ENCODE data around the gene EPB41L4B. TPM values are rescaled to one million over a fixed set of nuclear protein-coding genes. Genes with fewer than 3 reads are reported as not detected.
A peak's percentile ranks its signal among the peaks of the same experiment; 100 is the strongest.

EPB41L4B gene
- total and polyA plus RNA-seq, 2 of the 13 experiments (the other 11 are each of a cell fraction or from before 2014, with no cell fraction given) = 17.6 to 22.1 TPM

DNA sequence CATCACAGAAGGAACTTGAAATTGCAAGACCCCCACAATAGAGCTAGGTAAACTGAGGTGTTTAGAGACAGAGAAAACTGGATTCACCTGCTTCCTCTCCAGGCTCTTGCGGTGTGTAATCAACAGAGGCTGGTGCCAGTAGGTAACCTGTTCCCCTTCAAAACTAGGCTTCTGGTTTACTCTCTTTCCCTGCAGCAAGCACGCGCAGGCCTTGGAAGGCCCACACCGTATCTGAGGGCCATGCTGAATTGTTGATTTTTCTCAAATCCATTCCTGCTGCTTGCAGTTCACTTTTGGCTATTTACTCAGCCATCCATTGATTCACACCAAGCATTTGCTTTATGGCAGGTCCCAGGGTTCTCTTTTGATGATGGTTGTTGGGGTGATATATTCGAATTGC is 153.1 kb downstream of the EPB41L4B start:
- Histone ChIP-seq H3K27me3 (ENCODE audit: control insufficient read depth in 1 of 2, insufficient read depth in 2 of 2, low read length in 2 of 2) (no peaks in the 10 kb centered on the region), H3K79me2 (ENCODE audit: insufficient read depth, low read length) (no peaks in the 10 kb centered on the region), H4K20me1 (ENCODE audit: insufficient read depth, low read length) (no peaks in the 10 kb centered on the region), H2AFZ (ENCODE audit: low read length) (no peak overlapping the region), H3K4me3 (replicated peaks in 1 of 3; ENCODE audit: insufficient read depth in 1 of 3, low read depth in 2 of 3, low read length in 3 of 3) (no peak overlapping the region), H3K9ac (ENCODE audit: insufficient read depth, low read depth, low read length) (no peak overlapping the region), H3K36me3 (replicated peaks in 1 of 2; ENCODE audit: control insufficient read depth in 1 of 2, insufficient read depth in 2 of 2, low read length in 2 of 2) (no peaks in the 10 kb centered on the region), H3K4me2 (ENCODE audit: low read depth, low read length) (no peak overlapping the region), H3K4me1 (ENCODE audit: insufficient read depth, low read length) (peaks cover 14% of the 10 kb centered on the region), H3K27ac (ENCODE audit: extremely low read length, insufficient read depth, low read length) (peak overlapping the region; percentile 5), H3K9me3 (ENCODE audit: low read length) (no peaks in the 10 kb centered on the region)
- TF ChIP-seq ZNF816 (CRISPR knock-in tag; IDR thresholded peaks at IDR 0.05; ENCODE audit: borderline replicate concordance) = no peak
- no peak for TF ChIP-seq ZNF678 (CRISPR knock-in tag; IDR thresholded peaks at IDR 0.05)
- TF ChIP-seq, protein P1, sequence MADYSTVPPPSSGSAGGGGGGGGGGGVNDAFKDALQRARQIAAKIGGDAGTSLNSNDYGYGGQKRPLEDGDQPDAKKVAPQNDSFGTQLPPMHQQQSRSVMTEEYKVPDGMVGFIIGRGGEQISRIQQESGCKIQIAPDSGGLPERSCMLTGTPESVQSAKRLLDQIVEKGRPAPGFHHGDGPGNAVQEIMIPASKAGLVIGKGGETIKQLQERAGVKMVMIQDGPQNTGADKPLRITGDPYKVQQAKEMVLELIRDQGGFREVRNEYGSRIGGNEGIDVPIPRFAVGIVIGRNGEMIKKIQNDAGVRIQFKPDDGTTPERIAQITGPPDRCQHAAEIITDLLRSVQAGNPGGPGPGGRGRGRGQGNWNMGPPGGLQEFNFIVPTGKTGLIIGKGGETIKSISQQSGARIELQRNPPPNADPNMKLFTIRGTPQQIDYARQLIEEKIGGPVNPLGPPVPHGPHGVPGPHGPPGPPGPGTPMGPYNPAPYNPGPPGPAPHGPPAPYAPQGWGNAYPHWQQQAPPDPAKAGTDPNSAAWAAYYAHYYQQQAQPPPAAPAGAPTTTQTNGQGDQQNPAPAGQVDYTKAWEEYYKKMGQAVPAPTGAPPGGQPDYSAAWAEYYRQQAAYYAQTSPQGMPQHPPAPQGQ (CRISPR knock-in tag; IDR thresholded peaks at IDR 0.05; ENCODE audit: borderline replicate concordance) = no peak
- TF ChIP-seq ZNF501 (CRISPR knock-in tag; IDR thresholded peaks at IDR 0.05) = 0 out of 2 replicates have a peak, but pooled peaks have one; percentile 15
- no peak for TF ChIP-seq ZNF607 (CRISPR knock-in tag; IDR thresholded peaks at IDR 0.05; ENCODE audit: borderline replicate concordance)
- TF ChIP-seq NR2C2 (CRISPR knock-in tag; IDR thresholded peaks at IDR 0.05; ENCODE audit: borderline replicate concordance) = no peak
- TF ChIP-seq HOXA5 (CRISPR knock-in tag; IDR thresholded peaks at IDR 0.05) = no peak
- TF ChIP-seq BHLHE40 (IDR thresholded peaks at IDR 0.05; ENCODE audit: low read length) = no peak
- no peak for TF ChIP-seq ZNF709 (CRISPR knock-in tag; IDR thresholded peaks at IDR 0.05)
- TF ChIP-seq BRD4 (CRISPR knock-in tag; IDR thresholded peaks at IDR 0.05) = no peak
- no peak for TF ChIP-seq ZNF75D (CRISPR knock-in tag; IDR thresholded peaks at IDR 0.05; ENCODE audit: borderline replicate concordance)
- TF ChIP-seq, protein P2, sequence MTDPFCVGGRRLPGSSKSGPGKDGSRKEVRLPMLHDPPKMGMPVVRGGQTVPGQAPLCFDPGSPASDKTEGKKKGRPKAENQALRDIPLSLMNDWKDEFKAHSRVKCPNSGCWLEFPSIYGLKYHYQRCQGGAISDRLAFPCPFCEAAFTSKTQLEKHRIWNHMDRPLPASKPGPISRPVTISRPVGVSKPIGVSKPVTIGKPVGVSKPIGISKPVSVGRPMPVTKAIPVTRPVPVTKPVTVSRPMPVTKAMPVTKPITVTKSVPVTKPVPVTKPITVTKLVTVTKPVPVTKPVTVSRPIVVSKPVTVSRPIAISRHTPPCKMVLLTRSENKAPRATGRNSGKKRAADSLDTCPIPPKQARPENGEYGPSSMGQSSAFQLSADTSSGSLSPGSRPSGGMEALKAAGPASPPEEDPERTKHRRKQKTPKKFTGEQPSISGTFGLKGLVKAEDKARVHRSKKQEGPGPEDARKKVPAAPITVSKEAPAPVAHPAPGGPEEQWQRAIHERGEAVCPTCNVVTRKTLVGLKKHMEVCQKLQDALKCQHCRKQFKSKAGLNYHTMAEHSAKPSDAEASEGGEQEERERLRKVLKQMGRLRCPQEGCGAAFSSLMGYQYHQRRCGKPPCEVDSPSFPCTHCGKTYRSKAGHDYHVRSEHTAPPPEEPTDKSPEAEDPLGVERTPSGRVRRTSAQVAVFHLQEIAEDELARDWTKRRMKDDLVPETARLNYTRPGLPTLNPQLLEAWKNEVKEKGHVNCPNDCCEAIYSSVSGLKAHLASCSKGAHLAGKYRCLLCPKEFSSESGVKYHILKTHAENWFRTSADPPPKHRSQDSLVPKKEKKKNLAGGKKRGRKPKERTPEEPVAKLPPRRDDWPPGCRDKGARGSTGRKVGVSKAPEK (CRISPR knock-in tag; IDR thresholded peaks at IDR 0.05; ENCODE audit: borderline replicate concordance) = no peak
- peak; percentile 99 for TF ChIP-seq ZNF44 (CRISPR knock-in tag; IDR thresholded peaks at IDR 0.05)
- 0 out of 2 replicates have a peak, but pooled peaks have one; percentile 7 for TF ChIP-seq SALL1 (CRISPR knock-in tag; IDR thresholded peaks at IDR 0.05)
- TF ChIP-seq ZNF264 (CRISPR knock-in tag; IDR thresholded peaks at IDR 0.05) = no peak
- ATAC-seq = peak; percentile 60
- POLR2A ChIA-PET = no interaction called here
- no peak for FAIRE-seq
- 31% methylated on average over 5 of the region's 5 CpGs for WGBS (ENCODE audit: low lambda C conversion rate)
- no TSS peak for BruUV-seq (replicated peaks)
- in situ Hi-C loops (cut with HindIII; ENCODE audit: extremely low pct_ligation_motif_present, low pct_unique_long_range_greater_than_20kb) (no loop called here), intact Hi-C loops (cut with micrococcal nuclease; ENCODE audit: unreplicated experiment) (no loop called here)
- CTCF ChIA-PET (ENCODE audit: low intra/inter-chr PET ratio, low total read pairs) = no interaction called here
- DNase-seq (ENCODE audit: low spot score) = no peak

Measured in HepG2 (cell line).